IPS DF 6.9 (cell line): ENCODE data around the gene GRAP.
"Not testable (repeated sequence)": the region's sequence is repeated elsewhere in the genome, so short reads cannot be mapped to it uniquely, and the experiment has no call there.

ENCODE experiments used
- DNase-seq: peaks from one replicate; pipeline ENCODE4 v3.0.0-alpha.2; 2013; ENCODE audit warnings: low read depth, low spot score
- H3K27ac ChIP-seq: one replicate; pipeline ENCODE4 v1.5.1; 2013; ENCODE audit warnings: low read length, control low read depth
- H3K27me3 ChIP-seq: 2 replicates; pipeline ENCODE4 v1.6.1; 2013; ENCODE audit warnings: mild to moderate bottlenecking, low read length; ENCODE audit not compliant: control insufficient read depth, insufficient read depth
- H3K36me3 ChIP-seq: 2 replicates; pipeline ENCODE4 v1.6.1; 2013; ENCODE audit warnings: low read length; ENCODE audit not compliant: control insufficient read depth, insufficient read depth
- H3K4me1 ChIP-seq: 2 replicates; pipeline ENCODE4 v1.6.1; 2013; ENCODE audit warnings: low read length; ENCODE audit not compliant: control insufficient read depth, insufficient read depth
- H3K4me3 ChIP-seq: 2 replicates; pipeline ENCODE4 v1.5.1; 2013; ENCODE audit warnings: mild to moderate bottlenecking, low read length
- H3K9me3 ChIP-seq: 2 replicates; pipeline ENCODE4 v1.6.1; 2013; ENCODE audit warnings: low read length, inconsistent platforms; ENCODE audit not compliant: control insufficient read depth, insufficient read depth
- WGBS: extraction: QIAGEN DNeasy Blood & Tissue Kit; methylation state at CpG from one replicate; pipeline ENCODE4 v1.1.7; 2013; ENCODE audit warnings: mixed read lengths, missing lambda C conversion rate; ENCODE audit not compliant: insufficient read length, insufficient coverage; 5-methylcytosine and 5-hydroxymethylcytosine counted together

Gene GRAP

GRCh38 chr17:19046782-19047375 is at the start of gene GRAP:
Gene GRAP (minus strand): TSS chr17:19046957. CDS start chr17:19046926, 31 bp downstream.
- H3K27ac ChIP-seq, H3K36me3 ChIP-seq, H3K27me3 ChIP-seq, H3K4me3 ChIP-seq, H3K4me1 ChIP-seq, H3K9me3 ChIP-seq, DNase-seq: not testable (repeated sequence)
- WGBS = no CpG with 5 or more reads among the region's 12 CpGs

- H3K4me1 ChIP-seq, H3K9me3 ChIP-seq, H3K27me3 ChIP-seq, H3K36me3 ChIP-seq, H3K4me3 ChIP-seq, DNase-seq, H3K27ac ChIP-seq: not testable (repeated sequence)
- no CpG with 5 or more reads among the region's 15 CpGs for WGBS
Observed at GRCh38 chr17:19093684-19094438, 47.1 kb upstream of the GRAP start.

DNA sequence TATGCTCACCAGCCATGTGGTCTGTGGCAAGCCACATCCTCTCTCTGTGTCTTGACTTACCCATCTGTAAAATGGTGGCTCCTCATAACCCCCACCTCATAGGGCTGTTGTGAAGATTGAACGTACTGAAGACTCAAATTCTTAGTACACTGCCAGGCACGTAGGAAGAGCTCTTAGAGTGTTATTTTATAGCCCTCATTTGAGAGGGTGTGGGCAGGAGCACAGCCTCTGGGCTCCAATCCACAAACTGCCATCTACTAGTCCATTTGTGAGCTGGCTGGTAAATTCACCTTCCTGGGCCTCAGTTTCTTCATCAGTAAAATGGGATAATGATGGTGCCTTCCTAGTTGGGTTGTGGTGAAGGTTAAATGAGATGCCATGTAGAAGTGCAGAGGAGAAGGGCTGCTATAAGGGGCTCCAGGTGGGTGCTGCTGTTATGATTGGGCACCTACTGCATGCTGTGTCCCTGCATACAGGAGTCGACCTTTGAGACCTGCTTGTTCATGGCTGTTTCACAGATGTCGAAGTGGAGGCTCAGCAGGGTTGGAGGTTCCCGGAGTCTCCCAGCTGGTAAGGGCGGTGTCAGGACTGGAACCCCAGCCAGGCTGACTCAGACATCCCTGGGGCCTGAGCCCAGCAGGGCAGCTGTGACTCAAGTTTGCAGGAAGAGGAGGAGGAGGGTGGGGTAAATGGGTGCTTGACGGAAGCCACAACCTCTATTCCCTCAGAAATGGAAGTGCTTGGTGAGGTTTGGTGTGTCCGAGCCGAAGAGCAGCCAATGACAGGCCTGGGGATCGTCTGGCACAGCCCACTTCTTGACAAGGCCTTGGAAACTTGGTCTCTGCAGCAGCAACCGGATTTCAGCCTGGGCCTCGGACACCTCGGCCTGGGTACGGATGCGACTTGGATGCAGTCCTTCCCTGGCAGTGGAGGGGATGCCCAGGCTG is 46.3 kb upstream of the GRAP start:
- DNase-seq, H3K27me3 ChIP-seq, H3K4me3 ChIP-seq, H3K9me3 ChIP-seq, H3K4me1 ChIP-seq, H3K36me3 ChIP-seq, H3K27ac ChIP-seq: not testable (repeated sequence)
- no CpG with 5 or more reads among the region's 15 CpGs for WGBS

DNA sequence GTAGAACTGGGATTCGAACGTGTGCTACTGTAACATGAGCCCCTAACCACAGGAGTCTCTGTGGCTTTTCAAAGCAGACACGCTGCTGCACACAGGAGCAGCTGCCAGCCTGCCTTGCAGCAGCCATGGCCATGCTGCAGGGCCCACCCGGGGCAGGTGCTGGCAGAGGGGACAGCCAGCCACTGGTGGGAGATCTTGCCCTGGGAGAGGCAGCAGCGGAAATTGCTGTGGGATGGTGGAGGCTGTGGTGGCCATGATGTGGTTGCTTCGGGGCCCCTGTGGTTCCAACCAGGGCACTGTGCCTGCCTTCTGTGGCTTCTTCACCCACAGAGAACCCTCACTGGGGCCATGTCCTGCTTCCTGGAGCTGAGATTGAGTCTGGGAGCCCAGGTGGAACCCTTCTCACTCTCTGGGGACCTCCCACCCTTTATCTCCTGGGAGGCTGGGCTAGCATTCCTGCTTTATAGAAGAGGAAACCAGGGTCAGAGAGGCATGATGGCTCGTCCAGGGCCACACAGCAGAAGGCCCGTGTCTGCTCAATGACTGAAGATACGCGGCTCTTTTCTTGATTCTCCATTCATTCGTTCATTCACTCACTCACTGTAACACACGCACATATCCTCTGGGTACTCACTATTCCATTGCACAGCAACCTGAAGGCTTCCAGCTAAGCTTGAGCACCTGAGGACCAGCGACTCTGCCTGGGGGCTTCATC is 43.5 kb upstream of the GRAP start:
- not testable (repeated sequence) for H3K9me3 ChIP-seq, H3K27ac ChIP-seq, DNase-seq, H3K4me3 ChIP-seq, H3K4me1 ChIP-seq, H3K36me3 ChIP-seq, H3K27me3 ChIP-seq
- WGBS = no CpG with 5 or more reads among the region's 13 CpGs

GRCh38 chr17:19088804-19089685 is 42.3 kb upstream of the GRAP start:
- H3K36me3 ChIP-seq, H3K4me1 ChIP-seq, H3K27me3 ChIP-seq, H3K9me3 ChIP-seq, H3K4me3 ChIP-seq, H3K27ac ChIP-seq, DNase-seq: not testable (repeated sequence)
- no CpG with 5 or more reads among the region's 77 CpGs for WGBS

GRCh38 chr17:19077386-19077785 is 30.6 kb upstream of the GRAP start:
- H3K9me3 ChIP-seq, H3K27ac ChIP-seq, H3K4me3 ChIP-seq, H3K36me3 ChIP-seq, H3K27me3 ChIP-seq, DNase-seq, H3K4me1 ChIP-seq: not testable (repeated sequence)
- WGBS = no CpG with 5 or more reads among the region's 3 CpGs

GRCh38 chr17:19076398-19077192 is 29.8 kb upstream of the GRAP start:
- not testable (repeated sequence) for H3K4me1 ChIP-seq, H3K27me3 ChIP-seq, H3K36me3 ChIP-seq, H3K4me3 ChIP-seq, H3K9me3 ChIP-seq, DNase-seq, H3K27ac ChIP-seq
- WGBS = no CpG with 5 or more reads among the region's 31 CpGs

- H3K27me3 ChIP-seq, H3K9me3 ChIP-seq, H3K4me1 ChIP-seq, DNase-seq, H3K27ac ChIP-seq, H3K4me3 ChIP-seq, H3K36me3 ChIP-seq: not testable (repeated sequence)
- no CpG with 5 or more reads among the region's 34 CpGs for WGBS
Observed at GRCh38 chr17:19070318-19071168, 23.8 kb upstream of the GRAP start.
